Adrenal gland (tissue), 5 donors: ENCODE measurements around the gene CBLC.

ENCODE experiments used
- CTCF ChIP-seq, 6 experiments: fragments of 450-650 bp in 4 of 6; fragments of 200-600 bp in 2 of 6; sonication (generic) in 1 of 6; IDR thresholded peaks; 1 replicate in 5 of 6; 2 replicates in 1 of 6; pipeline versions ENCODE4 v1.5.1 to v1.8.0; 2016 to 2021; ENCODE audit warnings: antibody characterized with exemption in 6 of 6, mild to moderate bottlenecking in 2 of 6, moderate library complexity in 1 of 6
- POLR2A ChIP-seq, 2 donors: fragments of 450-650 bp; IDR thresholded peaks; one replicate each; pipeline ENCODE4 v1.6.1; 2017; ENCODE audit warnings: antibody characterized with exemption in 2 of 2, mild to moderate bottlenecking in 2 of 2, moderate library complexity in 1 of 2
- donor health status: DM: no; HTN: no; CAD: no.

GRCh38 chr19:44752123-44752815 lies 25.4 kb upstream of the CBLC start:
- TF ChIP-seq POLR2A (IDR thresholded peaks at IDR 0.05): no peak
- TF ChIP-seq CTCF (IDR thresholded peaks at IDR 0.05): no peak
